Vagina (tissue), 2 donors: ENCODE results near the gene FOXN3. TPM values are rescaled to one million over a fixed set of nuclear protein-coding genes. Genes with fewer than 3 reads are reported as not detected.

Experiments
- DNase-seq, 2 donors: peaks; one replicate each; pipeline ENCODE4 v3.0.0-alpha.2; 2017; ENCODE audit errors: extremely low spot score in 2 of 2
- H3K27ac ChIP-seq: fragments of 200-600 bp; sonication (generic); one replicate; pipeline ENCODE4 v1.5.1; 2019
- H3K27me3 ChIP-seq: fragments of 200-600 bp; sonication (generic); one replicate; pipeline ENCODE4 v1.5.1; 2019
- H3K36me3 ChIP-seq, 2 donors: fragments of 200-600 bp; sonication (generic); one replicate each; pipeline ENCODE4 v1.5.1; 2017 to 2019
- H3K4me1 ChIP-seq: fragments of 200-600 bp; sonication (generic); one replicate; pipeline ENCODE4 v1.5.1; 2019
- H3K4me3 ChIP-seq, 2 donors: fragments of 200-600 bp; sonication (generic); 1 replicate in 1 of 2; 2 replicates in 1 of 2; pipeline ENCODE4 v1.5.1; 2016 to 2019
- H3K9me3 ChIP-seq: fragments of 200-600 bp; sonication (generic); one replicate; pipeline ENCODE4 v1.5.1; 2019
- POLR2A ChIP-seq, 2 donors: fragments of 450-650 bp; IDR thresholded peaks; one replicate each; pipeline ENCODE4 v1.6.1; 2017; ENCODE audit warnings: antibody characterized with exemption in 2 of 2, mild to moderate bottlenecking in 2 of 2, moderate library complexity in 2 of 2
- POLR2AphosphoS5 ChIP-seq, 2 donors: sonication (generic); formaldehyde crosslinking; IDR thresholded peaks; one replicate each; pipeline ENCODE4 v1.9.0; 2017; ENCODE audit warnings: antibody characterized with exemption in 2 of 2, mild to moderate bottlenecking in 2 of 2, low read depth in 1 of 2; ENCODE audit not compliant: insufficient read depth in 1 of 2
- intact Hi-C: fragments of 100-400 bp; cut with DNase I; formaldehyde crosslinking; loops from one replicate; pipeline ENCODE4 v1.15.1; 2023
- total RNA-seq: library from RNA; depleted of rRNA; stranded (reverse); fragments of >200 nt; gene quantifications from one replicate; pipeline ENCODE4 v1.2.3, GENCODE V29; 2016
- TF ChIP-seq, protein P1 (sequence below), 3 experiments: fragments of 450-650 bp in 2 of 3; fragments of 200-600 bp in 1 of 3; sonication (generic) in 1 of 3; IDR thresholded peaks; one replicate each; pipeline ENCODE4 v1.5.1; 2017 to 2019; ENCODE audit warnings: antibody characterized with exemption in 3 of 3, mild to moderate bottlenecking in 2 of 3, moderate library complexity in 2 of 3

Gene FOXN3
- total RNA-seq, 1 donor from 2014 or later = 111 TPM

- Histone ChIP-seq H3K27ac (no peak overlapping the region), H3K9me3 (no peaks in the 10 kb centered on the region), H3K27me3 (no peaks in the 10 kb centered on the region), H3K36me3 (peaks cover 0 to under 1% of the 10 kb centered on the region in 2 donors), H3K4me3 (no peak overlapping the region), H3K4me1 (peaks cover 18% of the 10 kb centered on the region)
- intact Hi-C loops = no loop called here
- no peak for DNase-seq
- TF ChIP-seq, protein P1, sequence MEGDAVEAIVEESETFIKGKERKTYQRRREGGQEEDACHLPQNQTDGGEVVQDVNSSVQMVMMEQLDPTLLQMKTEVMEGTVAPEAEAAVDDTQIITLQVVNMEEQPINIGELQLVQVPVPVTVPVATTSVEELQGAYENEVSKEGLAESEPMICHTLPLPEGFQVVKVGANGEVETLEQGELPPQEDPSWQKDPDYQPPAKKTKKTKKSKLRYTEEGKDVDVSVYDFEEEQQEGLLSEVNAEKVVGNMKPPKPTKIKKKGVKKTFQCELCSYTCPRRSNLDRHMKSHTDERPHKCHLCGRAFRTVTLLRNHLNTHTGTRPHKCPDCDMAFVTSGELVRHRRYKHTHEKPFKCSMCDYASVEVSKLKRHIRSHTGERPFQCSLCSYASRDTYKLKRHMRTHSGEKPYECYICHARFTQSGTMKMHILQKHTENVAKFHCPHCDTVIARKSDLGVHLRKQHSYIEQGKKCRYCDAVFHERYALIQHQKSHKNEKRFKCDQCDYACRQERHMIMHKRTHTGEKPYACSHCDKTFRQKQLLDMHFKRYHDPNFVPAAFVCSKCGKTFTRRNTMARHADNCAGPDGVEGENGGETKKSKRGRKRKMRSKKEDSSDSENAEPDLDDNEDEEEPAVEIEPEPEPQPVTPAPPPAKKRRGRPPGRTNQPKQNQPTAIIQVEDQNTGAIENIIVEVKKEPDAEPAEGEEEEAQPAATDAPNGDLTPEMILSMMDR (IDR thresholded peaks at IDR 0.05) = no peak
- TF ChIP-seq POLR2AphosphoS5 (IDR thresholded peaks at IDR 0.05; ENCODE audit: insufficient read depth in 1 of 2, low read depth in 1 of 2) = no peak
- TF ChIP-seq POLR2A (IDR thresholded peaks at IDR 0.05) = no peak
Measured at GRCh38 chr14:89167705-89168104, 249.3 kb downstream of the FOXN3 start.

DNA sequence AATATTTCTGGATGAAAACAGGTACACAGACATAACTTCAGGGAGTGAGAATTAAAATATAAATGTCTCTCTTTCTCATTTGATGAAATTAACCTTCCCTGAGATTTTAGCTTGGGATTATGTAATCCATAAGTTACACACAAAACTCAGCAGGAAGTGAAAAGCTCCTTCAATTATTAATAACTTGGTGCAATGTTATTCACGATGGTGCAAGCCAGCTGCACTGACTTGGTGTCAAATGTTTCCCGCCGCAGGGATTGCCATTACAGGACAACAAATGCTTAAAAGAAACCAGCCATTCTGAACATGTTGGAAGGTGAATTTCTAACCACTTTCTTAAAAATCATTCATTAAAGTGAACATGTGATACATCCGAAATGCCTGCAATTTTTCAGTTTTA is 250.4 kb downstream of the FOXN3 start:
- no peak overlapping the region for H3K4me3 ChIP-seq
- no peak for TF ChIP-seq POLR2AphosphoS5 (IDR thresholded peaks at IDR 0.05; ENCODE audit: insufficient read depth in 1 of 2, low read depth in 1 of 2)
- TF ChIP-seq POLR2A (IDR thresholded peaks at IDR 0.05) = no peak
- TF ChIP-seq, protein P1 (IDR thresholded peaks at IDR 0.05) = no peak
- H3K9me3 ChIP-seq = no peaks in the 10 kb centered on the region
- no peak for DNase-seq
- H3K4me1 ChIP-seq = peaks cover 18% of the 10 kb centered on the region
- no peak overlapping the region for H3K27ac ChIP-seq
- H3K27me3 ChIP-seq = no peaks in the 10 kb centered on the region
- intact Hi-C loops = no loop called here
- peaks cover 0 to 11% of the 10 kb centered on the region in 2 donors for H3K36me3 ChIP-seq

DNA sequence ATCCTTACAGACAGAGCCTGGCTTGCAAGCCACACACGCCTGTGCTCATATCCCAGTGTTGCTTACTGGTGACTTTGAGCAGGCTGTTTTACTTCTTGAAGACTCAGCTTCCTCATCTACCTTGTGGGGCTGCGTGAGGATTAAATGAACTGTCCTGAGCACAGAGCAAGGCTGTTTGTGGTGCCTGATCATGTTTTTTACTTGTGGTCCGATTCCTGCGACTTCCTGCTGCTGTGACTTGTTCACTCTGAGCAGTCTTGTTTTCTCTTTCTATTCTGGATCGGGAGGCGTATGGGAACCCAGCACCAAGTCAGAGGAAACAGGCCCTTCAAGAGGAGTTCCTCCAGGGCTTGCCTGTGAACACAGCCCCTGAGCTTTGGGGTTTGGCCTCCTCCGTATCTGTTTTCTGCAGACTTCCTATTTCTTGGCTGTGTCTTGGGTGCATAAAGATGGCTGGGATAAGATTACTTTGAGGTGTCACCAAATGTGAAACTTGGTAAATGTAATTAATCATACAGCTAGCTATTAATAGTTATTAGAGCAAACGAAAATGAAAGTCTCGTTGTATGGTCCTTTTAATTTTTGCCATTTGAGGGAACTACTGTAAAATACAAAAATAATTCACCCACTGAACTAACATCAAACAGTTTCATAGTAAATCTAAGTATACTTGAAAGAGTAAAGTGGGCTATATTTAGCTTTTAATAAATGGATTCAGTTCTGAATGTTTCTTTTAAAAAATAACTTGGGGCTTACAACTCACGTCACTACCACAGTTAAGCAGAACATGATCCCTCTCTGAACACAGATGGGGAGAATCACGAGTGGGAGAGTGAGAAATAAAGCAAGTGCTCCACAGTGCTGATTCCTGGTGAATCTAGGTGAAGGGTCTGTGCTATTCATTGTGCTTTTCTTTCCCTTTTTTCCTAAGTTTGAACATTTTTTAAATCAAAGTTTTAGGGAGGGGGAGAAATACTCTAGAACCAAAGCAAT is 251.5 kb downstream of the FOXN3 start:
- peaks cover 18% of the 10 kb centered on the region for H3K4me1 ChIP-seq
- H3K27ac ChIP-seq = peak overlapping the region; percentile 47
- H3K4me3 ChIP-seq = peak overlapping the region in 1 of 2 donors; percentile 18
- intact Hi-C loops = no loop called here
- no peak for DNase-seq
- peaks cover 0 to 13% of the 10 kb centered on the region in 2 donors for H3K36me3 ChIP-seq
- no peaks in the 10 kb centered on the region for H3K9me3 ChIP-seq
- TF ChIP-seq POLR2A (IDR thresholded peaks at IDR 0.05) = no peak
- no peak for TF ChIP-seq POLR2AphosphoS5 (IDR thresholded peaks at IDR 0.05; ENCODE audit: insufficient read depth in 1 of 2, low read depth in 1 of 2)
- TF ChIP-seq, protein P1 (IDR thresholded peaks at IDR 0.05) = no peak
- no peaks in the 10 kb centered on the region for H3K27me3 ChIP-seq

GRCh38 chr14:89164168-89165073 is 252.6 kb downstream of the FOXN3 start:
- Histone ChIP-seq H3K27me3 (no peaks in the 10 kb centered on the region), H3K9me3 (no peaks in the 10 kb centered on the region), H3K4me3 (peak overlapping the region in 1 of 2 donors; percentile 18), H3K27ac (peak overlapping the region; percentile 47), H3K4me1 (peaks cover 18% of the 10 kb centered on the region), H3K36me3 (peaks cover 0 to 13% of the 10 kb centered on the region in 2 donors)
- no peak for TF ChIP-seq POLR2AphosphoS5 (IDR thresholded peaks at IDR 0.05; ENCODE audit: insufficient read depth in 1 of 2, low read depth in 1 of 2)
- TF ChIP-seq, protein P1 (IDR thresholded peaks at IDR 0.05) = no peak
- TF ChIP-seq POLR2A (IDR thresholded peaks at IDR 0.05) = no peak
- DNase-seq = no peak
- intact Hi-C loops = no loop called here
